ENCODE data around the gene CSNK1A1L.

DNA sequence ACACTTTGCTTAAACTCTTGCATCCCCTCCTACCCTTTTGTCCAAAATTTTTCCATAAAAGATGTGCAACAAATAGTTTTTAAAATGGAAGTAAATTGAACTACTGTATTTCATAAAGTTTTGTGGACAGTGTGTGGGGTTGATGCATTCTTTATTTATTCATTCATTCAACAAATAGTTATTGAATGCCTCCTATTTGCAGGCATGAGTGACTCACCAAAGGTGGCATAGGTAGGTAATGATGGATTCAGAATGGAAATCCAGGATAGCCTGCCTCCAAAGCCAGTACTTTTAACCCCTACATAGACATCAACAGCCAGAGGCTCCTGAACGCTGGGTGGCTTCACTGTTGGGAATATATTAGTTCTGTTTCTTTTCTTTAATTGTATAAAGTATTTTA is 2.4 kb upstream of the CSNK1A1L start:
- TF ChIP-seq POLR2AphosphoS5 (IDR thresholded peaks at IDR 0.05; ENCODE audit: low read length) = no peak
- TF ChIP-seq CBX5 (IDR thresholded peaks at IDR 0.05; ENCODE audit: low read depth) = no peak
- no peak for TF ChIP-seq STAT1 (conservative IDR thresholded peaks at IDR 0.05)
- no peak for TF ChIP-seq SIN3A (IDR thresholded peaks at IDR 0.05; ENCODE audit: low read depth, low read length)
- no peak for TF ChIP-seq ZNF274 (IDR thresholded peaks at IDR 0.05; ENCODE audit: insufficient read depth, insufficient read length)
- TF ChIP-seq, protein P1, sequence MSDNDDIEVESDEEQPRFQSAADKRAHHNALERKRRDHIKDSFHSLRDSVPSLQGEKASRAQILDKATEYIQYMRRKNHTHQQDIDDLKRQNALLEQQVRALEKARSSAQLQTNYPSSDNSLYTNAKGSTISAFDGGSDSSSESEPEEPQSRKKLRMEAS (IDR thresholded peaks at IDR 0.05; ENCODE audit: low read depth, low read length) = no peak
- TF ChIP-seq HDAC2 (IDR thresholded peaks at IDR 0.05) = no peak
- TF ChIP-seq HDAC6 (IDR thresholded peaks at IDR 0.05; ENCODE audit: unreplicated experiment) = no peak
- TF ChIP-seq, protein P2, sequence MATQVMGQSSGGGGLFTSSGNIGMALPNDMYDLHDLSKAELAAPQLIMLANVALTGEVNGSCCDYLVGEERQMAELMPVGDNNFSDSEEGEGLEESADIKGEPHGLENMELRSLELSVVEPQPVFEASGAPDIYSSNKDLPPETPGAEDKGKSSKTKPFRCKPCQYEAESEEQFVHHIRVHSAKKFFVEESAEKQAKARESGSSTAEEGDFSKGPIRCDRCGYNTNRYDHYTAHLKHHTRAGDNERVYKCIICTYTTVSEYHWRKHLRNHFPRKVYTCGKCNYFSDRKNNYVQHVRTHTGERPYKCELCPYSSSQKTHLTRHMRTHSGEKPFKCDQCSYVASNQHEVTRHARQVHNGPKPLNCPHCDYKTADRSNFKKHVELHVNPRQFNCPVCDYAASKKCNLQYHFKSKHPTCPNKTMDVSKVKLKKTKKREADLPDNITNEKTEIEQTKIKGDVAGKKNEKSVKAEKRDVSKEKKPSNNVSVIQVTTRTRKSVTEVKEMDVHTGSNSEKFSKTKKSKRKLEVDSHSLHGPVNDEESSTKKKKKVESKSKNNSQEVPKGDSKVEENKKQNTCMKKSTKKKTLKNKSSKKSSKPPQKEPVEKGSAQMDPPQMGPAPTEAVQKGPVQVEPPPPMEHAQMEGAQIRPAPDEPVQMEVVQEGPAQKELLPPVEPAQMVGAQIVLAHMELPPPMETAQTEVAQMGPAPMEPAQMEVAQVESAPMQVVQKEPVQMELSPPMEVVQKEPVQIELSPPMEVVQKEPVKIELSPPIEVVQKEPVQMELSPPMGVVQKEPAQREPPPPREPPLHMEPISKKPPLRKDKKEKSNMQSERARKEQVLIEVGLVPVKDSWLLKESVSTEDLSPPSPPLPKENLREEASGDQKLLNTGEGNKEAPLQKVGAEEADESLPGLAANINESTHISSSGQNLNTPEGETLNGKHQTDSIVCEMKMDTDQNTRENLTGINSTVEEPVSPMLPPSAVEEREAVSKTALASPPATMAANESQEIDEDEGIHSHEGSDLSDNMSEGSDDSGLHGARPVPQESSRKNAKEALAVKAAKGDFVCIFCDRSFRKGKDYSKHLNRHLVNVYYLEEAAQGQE (IDR thresholded peaks at IDR 0.05; ENCODE audit: low read depth, low read length) = no peak
- TF ChIP-seq, protein P3, sequence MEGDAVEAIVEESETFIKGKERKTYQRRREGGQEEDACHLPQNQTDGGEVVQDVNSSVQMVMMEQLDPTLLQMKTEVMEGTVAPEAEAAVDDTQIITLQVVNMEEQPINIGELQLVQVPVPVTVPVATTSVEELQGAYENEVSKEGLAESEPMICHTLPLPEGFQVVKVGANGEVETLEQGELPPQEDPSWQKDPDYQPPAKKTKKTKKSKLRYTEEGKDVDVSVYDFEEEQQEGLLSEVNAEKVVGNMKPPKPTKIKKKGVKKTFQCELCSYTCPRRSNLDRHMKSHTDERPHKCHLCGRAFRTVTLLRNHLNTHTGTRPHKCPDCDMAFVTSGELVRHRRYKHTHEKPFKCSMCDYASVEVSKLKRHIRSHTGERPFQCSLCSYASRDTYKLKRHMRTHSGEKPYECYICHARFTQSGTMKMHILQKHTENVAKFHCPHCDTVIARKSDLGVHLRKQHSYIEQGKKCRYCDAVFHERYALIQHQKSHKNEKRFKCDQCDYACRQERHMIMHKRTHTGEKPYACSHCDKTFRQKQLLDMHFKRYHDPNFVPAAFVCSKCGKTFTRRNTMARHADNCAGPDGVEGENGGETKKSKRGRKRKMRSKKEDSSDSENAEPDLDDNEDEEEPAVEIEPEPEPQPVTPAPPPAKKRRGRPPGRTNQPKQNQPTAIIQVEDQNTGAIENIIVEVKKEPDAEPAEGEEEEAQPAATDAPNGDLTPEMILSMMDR (IDR thresholded peaks at IDR 0.05 in 2 of 3, conservative IDR thresholded peaks at IDR 0.05 in 1 of 3; ENCODE audit: control insufficient read depth in 2 of 3, extremely low read depth in 1 of 3, insufficient read depth in 1 of 3, low read depth in 3 of 3, low read length in 3 of 3) = no peak
